ENCODE data around the gene DIPK1C.

DIPK1C gene

GRCh38 chr18:74434466-74434865, 22.6 kb downstream of the DIPK1C start:
- DNase-seq (ENCODE audit: low read depth): no peak
- no peak for TF ChIP-seq CTCF (IDR thresholded peaks at IDR 0.05; ENCODE audit: insufficient read depth, low read depth, low read length, missing control alignments)
- H3K4me3 ChIP-seq (ENCODE audit: low read length): no peak overlapping the region

- no peak for TF ChIP-seq CTCF (IDR thresholded peaks at IDR 0.05; ENCODE audit: insufficient read depth, low read depth, low read length, missing control alignments)
- DNase-seq (ENCODE audit: low read depth): no peak
- no peak overlapping the region for H3K4me3 ChIP-seq (ENCODE audit: low read length)
Measured at GRCh38 chr18:74430806-74431571, 26.1 kb downstream of the DIPK1C start.

- no peak overlapping the region for H3K4me3 ChIP-seq (ENCODE audit: low read length)
- DNase-seq (ENCODE audit: low read depth): no peak
- TF ChIP-seq CTCF (IDR thresholded peaks at IDR 0.05; ENCODE audit: insufficient read depth, low read depth, low read length, missing control alignments): no peak
Measured at GRCh38 chr18:74430231-74430630, 26.9 kb downstream of the DIPK1C start.

- no peak for DNase-seq (ENCODE audit: low read depth)
- TF ChIP-seq CTCF (IDR thresholded peaks at IDR 0.05; ENCODE audit: insufficient read depth, low read depth, low read length, missing control alignments): no peak
- no peak overlapping the region for H3K4me3 ChIP-seq (ENCODE audit: low read length)
Measured at GRCh38 chr18:74429096-74429495, 28.0 kb downstream of the DIPK1C start.

GRCh38 chr18:74427442-74428112, 29.5 kb downstream of the DIPK1C start:
- no peak overlapping the region for H3K4me3 ChIP-seq (ENCODE audit: low read length)
- no peak for TF ChIP-seq CTCF (IDR thresholded peaks at IDR 0.05; ENCODE audit: insufficient read depth, low read depth, low read length, missing control alignments)
- no peak for DNase-seq (ENCODE audit: low read depth)

GRCh38 chr18:74425876-74426275, 31.2 kb downstream of the DIPK1C start:
- no peak for DNase-seq (ENCODE audit: low read depth)
- TF ChIP-seq CTCF (IDR thresholded peaks at IDR 0.05; ENCODE audit: insufficient read depth, low read depth, low read length, missing control alignments): no peak
- no peak overlapping the region for H3K4me3 ChIP-seq (ENCODE audit: low read length)

Measured in epithelial cell of esophagus (primary cell).